ENCODE measurements around the gene APOC4.

- TF ChIP-seq, protein P1, sequence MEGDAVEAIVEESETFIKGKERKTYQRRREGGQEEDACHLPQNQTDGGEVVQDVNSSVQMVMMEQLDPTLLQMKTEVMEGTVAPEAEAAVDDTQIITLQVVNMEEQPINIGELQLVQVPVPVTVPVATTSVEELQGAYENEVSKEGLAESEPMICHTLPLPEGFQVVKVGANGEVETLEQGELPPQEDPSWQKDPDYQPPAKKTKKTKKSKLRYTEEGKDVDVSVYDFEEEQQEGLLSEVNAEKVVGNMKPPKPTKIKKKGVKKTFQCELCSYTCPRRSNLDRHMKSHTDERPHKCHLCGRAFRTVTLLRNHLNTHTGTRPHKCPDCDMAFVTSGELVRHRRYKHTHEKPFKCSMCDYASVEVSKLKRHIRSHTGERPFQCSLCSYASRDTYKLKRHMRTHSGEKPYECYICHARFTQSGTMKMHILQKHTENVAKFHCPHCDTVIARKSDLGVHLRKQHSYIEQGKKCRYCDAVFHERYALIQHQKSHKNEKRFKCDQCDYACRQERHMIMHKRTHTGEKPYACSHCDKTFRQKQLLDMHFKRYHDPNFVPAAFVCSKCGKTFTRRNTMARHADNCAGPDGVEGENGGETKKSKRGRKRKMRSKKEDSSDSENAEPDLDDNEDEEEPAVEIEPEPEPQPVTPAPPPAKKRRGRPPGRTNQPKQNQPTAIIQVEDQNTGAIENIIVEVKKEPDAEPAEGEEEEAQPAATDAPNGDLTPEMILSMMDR (IDR thresholded peaks at IDR 0.05) = no peak
- no peak for TF ChIP-seq EZH2 (IDR thresholded peaks at IDR 0.05; ENCODE audit: borderline replicate concordance, insufficient read depth, low read depth, low read length, poor library complexity, severe bottlenecking)
Measured at GRCh38 chr19:44955505-44956439, 13.7 kb downstream of the APOC4 start.

Data from B cell (primary cell).